Measurements from ENCODE around the gene VDAC2.

Gene VDAC2

DNA sequence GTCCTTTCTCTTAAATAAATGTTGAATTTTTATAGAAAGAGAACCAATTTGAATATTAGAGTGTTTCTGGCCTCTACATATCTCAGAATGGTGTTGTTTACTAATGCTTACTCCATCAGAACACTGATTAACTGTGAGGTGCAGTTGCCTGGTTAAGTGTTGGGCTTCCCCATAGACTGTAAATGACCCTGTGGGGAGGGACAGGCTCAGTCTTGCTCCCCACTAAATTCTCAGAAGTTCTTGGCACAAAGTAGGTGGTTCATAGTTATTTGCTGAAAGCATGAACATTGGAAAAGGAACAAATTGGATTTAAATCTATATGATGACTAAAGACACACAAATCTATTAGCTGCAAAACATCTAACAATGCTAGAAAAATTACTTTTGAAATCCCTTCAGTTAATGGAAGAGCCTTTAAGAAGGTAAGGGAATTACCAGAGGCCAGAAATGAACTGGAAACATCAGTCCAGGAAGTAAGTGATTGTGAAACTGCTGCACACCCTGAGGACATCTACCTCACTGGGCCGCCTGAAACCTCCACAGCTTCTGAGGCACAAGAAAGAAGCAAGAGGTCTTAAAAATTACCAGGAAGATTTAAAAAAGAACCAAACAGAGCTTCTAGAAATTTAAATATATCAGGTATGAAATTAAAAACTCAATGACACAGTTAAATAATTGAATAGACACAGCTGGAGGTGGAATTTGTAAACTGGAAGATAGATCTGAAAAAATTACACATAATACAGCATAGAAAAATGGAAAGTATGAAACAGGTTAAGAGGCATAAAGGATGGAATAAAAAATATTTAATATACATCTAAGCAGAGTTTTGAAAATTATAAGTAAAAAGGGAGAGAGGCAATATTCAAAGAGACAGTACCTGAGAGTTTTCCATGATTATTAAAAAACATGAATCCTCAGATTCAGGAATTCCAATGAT lies 43.0 kb downstream of the VDAC2 start:
- DNase-seq (ENCODE audit: low read depth in 2 of 2), result no peak

DNA sequence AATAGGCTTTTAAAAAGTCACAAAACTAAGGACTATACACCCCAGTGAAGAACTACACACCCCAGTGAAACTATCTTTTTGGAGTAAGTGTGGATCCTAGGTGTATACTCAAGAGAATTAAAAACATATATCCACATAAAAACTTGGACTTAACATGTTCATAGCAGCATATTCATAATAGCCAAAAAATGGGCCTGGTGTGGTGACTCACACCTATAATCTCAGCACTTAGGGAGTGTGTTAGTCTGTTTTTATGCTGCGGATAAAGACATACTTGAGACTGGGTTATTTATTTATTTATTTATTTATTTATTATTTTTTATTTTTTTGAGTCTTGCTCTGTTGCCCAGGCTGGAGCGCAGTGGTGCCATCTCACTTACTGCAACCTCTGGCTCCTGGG lies 44.1 kb downstream of the VDAC2 start:
- DNase-seq (ENCODE audit: low read depth in 2 of 2), result no peak

GRCh38 chr10:75260990-75261389 lies 50.4 kb downstream of the VDAC2 start:
- no peak for DNase-seq (ENCODE audit: low read depth in 2 of 2)

- DNase-seq (ENCODE audit: low read depth in 2 of 2), result no peak
Measured at GRCh38 chr10:75261813-75262705, 51.5 kb downstream of the VDAC2 start.

DNA sequence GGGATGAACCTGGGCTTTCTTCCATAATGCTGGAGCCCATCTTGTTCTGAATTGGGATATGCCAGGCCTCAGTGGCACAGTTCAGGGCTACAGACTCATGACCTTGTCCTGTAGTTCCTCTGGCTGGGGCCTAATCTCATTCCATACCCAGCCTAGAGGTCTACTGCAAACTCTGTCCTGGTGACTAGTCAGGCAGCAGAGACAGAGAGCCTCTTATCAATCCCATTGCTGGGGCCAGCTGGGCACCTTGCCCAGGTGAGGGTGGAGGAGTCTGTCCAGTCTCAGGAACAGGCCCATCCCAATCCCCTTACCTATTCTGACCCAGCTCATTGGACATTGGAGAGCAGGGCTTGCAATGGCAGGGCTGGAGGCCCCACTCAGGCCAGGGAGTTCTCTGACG lies 53.2 kb downstream of the VDAC2 start:
- no peak for DNase-seq (ENCODE audit: low read depth in 2 of 2)

GRCh38 chr10:75265856-75266255 lies 55.3 kb downstream of the VDAC2 start:
- DNase-seq (ENCODE audit: low read depth in 2 of 2), result no peak

- no peak for DNase-seq (ENCODE audit: low read depth in 2 of 2)
Measured at GRCh38 chr10:75266945-75267344, 56.3 kb downstream of the VDAC2 start.

- DNase-seq (ENCODE audit: low read depth in 2 of 2), result no peak
Measured at GRCh38 chr10:75269605-75270004, 59.0 kb downstream of the VDAC2 start.

DNA sequence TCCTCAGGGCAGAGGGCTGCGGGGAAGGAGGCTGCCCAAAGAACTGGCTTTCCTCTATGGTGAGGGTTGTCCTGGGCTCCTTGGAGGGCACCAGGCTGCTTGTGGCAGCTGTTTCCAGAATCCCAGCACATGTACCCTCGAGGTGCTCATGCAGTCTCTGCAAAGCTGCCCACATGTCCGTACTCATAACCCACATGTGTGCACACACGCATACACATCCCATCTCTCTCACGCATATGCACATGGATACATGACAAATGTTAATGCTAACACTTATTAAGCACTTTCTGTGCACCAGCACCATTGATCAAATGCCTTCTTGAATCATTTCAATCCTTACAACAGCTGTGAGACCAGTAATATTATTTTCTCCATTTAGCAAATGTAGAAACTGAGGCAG lies 61.5 kb downstream of the VDAC2 start:
- no peak for DNase-seq (ENCODE audit: low read depth in 2 of 2)

DNA sequence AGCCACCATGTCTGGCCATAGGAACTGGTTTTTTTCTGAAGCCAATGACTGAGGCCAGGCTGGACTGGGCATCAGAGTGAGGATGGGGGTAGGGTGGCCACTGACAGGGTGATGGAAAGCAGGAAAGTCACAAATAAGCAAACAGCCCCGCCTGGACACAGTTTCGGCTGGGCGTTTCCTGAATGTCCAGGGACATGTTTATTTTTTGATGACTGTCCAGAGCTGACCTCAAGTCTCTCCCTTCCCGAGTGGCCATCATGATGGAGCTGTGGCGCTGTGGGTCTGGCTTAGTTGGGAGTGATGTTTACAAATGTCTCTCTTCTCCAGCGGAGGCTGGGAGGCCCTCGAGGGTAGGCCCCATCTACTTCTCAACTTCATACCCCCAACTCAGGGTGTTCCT lies 62.3 kb downstream of the VDAC2 start:
- no peak for DNase-seq (ENCODE audit: low read depth in 2 of 2)

- no peak for DNase-seq (ENCODE audit: low read depth in 2 of 2)
Measured at GRCh38 chr10:75276069-75276872, 65.7 kb downstream of the VDAC2 start.

DNA sequence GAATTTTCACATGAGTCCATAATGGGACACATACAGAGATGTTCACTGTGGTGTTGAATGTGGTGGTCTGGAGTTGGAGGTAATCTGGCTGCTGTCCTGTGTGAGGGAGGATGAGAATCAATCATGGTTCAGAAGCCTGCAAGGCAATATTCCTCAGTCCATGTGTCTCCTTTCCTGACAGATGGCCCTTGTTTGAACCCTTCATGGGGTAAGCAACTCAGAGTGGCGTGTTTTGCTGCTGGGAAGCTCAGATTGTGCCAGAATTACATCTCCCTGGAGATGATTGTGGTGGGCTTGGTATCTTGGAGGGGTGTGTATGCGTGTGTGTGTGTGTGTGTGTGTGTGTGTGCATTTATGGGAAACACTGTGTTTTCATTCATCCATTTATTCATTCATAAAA lies 69.6 kb downstream of the VDAC2 start:
- no peak for DNase-seq (ENCODE audit: low read depth in 2 of 2)
